ENCODE results near the gene CMSS1.

The CMSS1 gene

DNA sequence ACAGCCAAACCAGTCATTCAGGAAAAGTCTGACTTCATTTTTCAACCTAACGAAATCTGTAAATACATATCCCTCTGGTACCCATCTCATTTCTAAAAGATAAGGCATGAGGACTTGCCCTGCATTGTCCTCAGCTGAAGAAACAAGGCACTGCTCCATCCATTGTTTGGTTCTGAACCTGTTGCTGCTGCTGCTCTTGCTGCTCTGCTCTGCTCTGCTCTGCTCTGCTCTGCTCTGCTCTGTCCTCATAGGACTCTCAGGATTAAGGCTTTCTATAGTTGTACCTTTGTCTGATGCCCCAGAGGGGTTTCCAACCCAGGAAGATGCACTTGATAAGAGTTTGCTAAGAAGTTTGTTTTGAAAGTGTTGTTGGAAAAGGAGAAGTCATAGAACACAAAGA, 38.2 kb downstream of the CMSS1 start:
- DNase-seq = no peak

DNA sequence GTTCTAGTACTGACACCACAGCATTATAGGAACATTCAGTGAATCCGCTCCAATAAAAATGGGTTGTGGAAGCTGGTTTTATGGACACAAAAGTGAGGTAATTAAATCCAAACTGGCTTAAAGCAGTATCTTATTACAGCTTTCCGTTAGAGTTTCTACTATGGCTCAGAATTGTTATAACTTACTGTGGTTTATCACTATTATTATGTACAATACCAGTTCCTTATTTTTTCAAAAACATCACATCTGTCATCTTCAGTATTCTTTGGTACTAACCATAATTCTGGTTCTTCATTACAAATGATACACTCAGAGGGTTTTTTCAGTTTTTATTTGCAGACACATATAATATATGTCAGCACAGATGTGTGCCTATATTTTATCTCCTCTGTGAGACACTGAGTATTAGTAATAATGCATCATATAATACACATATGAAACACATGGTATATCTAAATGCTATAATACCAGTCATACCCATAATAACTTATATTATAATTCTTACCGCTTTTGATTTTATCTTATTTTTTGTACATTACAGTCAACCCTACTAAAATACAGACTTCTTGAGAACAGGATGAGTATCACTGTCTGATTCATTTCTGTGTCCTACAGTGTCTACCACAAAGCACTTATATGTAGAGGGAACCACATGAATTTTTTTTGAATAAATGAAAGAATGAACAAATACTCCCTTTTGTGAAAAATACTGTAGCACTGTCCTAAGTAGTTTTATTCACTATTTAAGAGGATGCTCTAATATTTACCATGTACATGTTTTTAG, 39.0 kb downstream of the CMSS1 start:
- DNase-seq = no peak

DNA sequence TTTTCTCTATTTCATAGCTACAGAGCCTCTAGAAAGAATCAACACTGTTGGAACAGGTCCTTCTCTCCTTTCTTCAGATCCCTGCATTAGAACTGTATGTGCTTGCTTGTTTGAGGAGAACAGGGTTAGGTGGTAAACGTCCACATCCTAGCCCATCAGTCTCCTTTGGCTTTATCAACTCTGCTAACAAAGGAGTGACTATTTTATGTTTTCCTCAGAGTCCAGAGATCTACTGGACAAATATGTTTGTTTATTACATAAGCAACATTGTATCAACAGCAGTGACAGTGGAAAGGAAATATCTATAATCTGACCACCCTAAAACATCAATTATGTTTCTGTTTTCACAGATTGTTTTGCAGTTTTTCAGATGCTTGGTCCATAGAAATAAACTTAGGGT, 39.6 kb downstream of the CMSS1 start:
- no peak for DNase-seq

- no peak for DNase-seq
Observed at GRCh38 chr3:99858469-99858868, 40.8 kb downstream of the CMSS1 start.

- DNase-seq = no peak
Observed at GRCh38 chr3:99859825-99860224, 42.2 kb downstream of the CMSS1 start.

DNA sequence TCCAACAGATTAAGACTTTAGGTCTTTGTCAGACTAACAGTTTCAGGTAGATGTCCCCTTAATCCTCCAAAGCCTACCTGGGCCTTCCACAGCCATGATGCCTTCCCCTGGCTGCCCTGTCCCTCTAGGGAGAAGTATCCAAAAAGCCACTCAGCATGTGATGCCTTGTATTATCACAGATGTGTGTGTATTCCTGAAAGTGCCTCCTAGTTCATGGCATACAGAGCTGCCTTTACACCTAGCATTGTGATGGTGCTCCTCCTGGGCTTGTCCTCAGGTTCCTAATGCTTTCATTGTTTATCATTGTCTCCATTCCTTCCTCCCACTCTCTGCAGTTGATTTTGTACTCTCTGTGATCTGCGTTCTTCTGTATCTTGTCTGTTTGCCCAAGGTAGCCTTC, 43.6 kb downstream of the CMSS1 start:
- no peak for DNase-seq

- no peak for DNase-seq
Observed at GRCh38 chr3:99862208-99862607, 44.5 kb downstream of the CMSS1 start.

DNA sequence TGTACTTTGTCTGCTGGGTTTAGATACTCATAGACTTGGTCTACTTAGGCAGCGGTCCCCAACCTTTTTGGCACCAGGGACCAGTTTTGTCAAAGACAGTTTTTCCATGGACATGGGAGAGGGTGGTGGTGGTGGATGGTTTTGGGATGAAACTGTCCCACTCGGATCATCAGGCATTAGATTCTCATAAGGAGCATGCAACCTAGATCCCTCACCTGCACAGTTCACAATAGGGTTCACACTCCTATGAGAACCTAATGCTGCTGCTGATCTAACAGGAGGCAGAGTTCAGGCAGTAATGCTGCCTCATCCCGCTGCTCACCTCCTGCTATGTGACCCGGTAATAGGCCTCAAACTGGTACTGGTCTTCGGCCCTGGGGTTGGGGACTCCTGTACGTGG, 45.3 kb downstream of the CMSS1 start:
- DNase-seq = no peak

DNA sequence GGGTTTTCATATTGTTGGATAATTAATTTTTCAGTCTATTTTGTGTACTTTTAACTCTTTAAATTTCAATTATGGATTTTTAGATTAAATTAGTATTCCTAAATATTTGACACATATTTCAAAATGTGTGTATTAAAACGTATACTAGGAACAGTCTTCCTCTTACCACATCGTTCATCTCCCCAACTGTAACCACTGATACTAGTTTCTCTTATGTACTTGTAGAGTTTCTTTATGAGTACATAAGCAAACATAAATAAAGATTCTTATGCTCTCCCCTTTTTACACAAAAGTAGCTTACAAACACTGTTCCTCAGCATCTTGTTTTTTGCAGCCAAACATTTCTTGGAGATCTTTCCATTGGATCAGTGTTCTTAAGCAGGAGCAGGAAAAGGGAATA, 45.9 kb downstream of the CMSS1 start:
- no peak for DNase-seq

GRCh38 chr3:99864289-99864688, 46.6 kb downstream of the CMSS1 start:
- no peak for DNase-seq

- DNase-seq = no peak
Observed at GRCh38 chr3:99865321-99865720, 47.7 kb downstream of the CMSS1 start.

- DNase-seq = no peak
Observed at GRCh38 chr3:99866261-99866761, 48.6 kb downstream of the CMSS1 start.

GRCh38 chr3:99867594-99868310, 50.1 kb downstream of the CMSS1 start:
- no peak for DNase-seq

GRCh38 chr3:99868311-99868646, 50.6 kb downstream of the CMSS1 start:
- DNase-seq = no peak

- DNase-seq = no peak
Observed at GRCh38 chr3:99869621-99870020, 52.0 kb downstream of the CMSS1 start.

GRCh38 chr3:99870712-99871111, 53.0 kb downstream of the CMSS1 start:
- DNase-seq = no peak

- DNase-seq = no peak
Observed at GRCh38 chr3:99871231-99872045, 53.8 kb downstream of the CMSS1 start.

- DNase-seq = no peak
Observed at GRCh38 chr3:99872923-99873254, 55.2 kb downstream of the CMSS1 start.

DNA sequence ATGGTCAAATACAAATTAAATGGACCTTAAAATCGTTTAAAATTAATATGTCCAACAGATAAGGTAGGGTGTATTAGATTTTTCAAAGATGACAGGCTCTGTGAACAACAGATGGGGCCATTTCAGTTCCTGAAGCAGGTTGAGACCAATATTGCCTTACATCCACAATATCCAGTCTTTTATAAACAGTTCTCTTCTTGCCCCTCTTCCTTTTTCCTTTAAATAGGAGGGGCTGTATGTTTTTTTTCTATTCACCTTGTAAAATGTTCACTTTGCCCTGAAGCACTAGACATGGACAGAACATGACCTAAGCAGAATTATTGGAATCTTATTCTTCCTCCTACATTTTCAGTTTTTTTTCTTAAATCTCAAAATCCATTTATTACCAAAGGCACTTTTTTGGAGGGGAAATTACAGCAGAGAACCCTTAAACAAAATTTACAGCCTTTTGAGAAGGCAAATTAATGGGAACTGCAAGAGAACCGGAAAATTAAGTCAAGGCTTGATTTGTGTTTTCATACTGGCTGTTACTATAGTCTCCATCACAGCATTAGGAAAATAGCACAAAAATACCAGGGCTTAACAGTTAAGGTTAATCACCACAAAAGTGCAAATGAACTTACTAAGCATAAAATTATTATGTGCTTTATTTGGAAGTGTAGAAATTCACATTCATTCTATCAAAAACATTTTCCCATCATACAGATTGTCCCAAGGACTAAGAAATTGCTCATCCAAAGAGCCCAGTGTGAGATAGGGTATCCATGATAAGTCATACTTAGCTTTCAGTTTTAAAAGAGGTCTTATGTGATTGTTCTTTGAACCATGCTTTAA, 55.8 kb downstream of the CMSS1 start:
- no peak for DNase-seq

DNA sequence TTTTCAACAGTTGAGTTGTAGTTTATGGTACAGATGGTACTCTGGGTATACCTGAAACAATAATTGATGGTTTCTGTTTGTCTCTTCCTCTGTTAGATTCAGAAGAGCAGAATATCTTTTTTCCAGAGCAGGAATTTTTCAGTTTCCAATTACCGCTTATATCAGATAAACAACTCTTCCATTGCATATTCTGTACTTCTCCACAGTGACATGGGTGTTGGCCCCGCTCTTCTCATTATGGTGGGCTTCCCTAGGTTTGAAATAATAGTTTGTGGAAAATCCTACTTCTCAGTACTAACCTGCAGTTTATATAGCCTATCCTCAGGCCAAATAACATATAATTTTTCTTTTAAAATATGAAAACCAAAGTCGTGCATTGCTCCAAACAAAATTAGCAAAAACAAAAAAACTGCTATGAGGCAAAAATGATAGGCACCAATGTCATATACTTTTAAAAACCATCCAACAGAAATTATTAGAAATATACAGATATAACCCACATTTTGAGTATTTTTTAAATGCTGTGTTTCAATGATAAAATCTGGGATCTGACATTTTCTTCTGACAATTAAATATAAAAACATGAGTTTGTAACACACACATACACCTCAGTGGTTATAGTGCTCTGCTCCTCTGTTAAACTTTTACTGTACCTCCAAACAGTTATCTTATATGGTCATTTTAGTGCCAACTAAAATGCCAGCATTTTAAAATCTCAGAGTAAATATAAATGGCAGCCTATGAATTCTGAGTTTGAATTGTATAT, 56.8 kb downstream of the CMSS1 start:
- DNase-seq = no peak

GRCh38 chr3:99875581-99875928, 57.9 kb downstream of the CMSS1 start:
- DNase-seq = no peak
